Stimulated activated CD4-positive, alpha-beta T cell treated with anti-CD3 and anti-CD28 coated beads, Interleukin-4, amount 100 ng/mL, for 4 hours (primary cell): ENCODE data around the gene SNRNP35.
"Not testable (repeated sequence)": the region's sequence is repeated elsewhere in the genome, so short reads cannot be mapped to it uniquely, and the experiment has no call there.

Experiments used
- DNase-seq, 2 experiments: peaks; one replicate each; pipeline ENCODE4 v3.0.0-alpha.2; 2020

Gene SNRNP35

GRCh38 chr12:123449249-123449733 is 8.6 kb upstream of the SNRNP35 start:
- DNase-seq, result no peak

- DNase-seq, result no peak
Measured at GRCh38 chr12:123449856-123450255, 8.1 kb upstream of the SNRNP35 start.

- DNase-seq, result no peak
Measured at GRCh38 chr12:123450636-123451035, 7.3 kb upstream of the SNRNP35 start.

- not testable (repeated sequence) for DNase-seq
Measured at GRCh38 chr12:123452276-123452550, 5.7 kb upstream of the SNRNP35 start.

GRCh38 chr12:123453165-123453564 is 4.8 kb upstream of the SNRNP35 start:
- DNase-seq, result no peak

GRCh38 chr12:123463174-123463573 is 5.2 kb downstream of the SNRNP35 start:
- DNase-seq, result not testable (repeated sequence)

- no peak for DNase-seq
Measured at GRCh38 chr12:123465084-123465483, 7.1 kb downstream of the SNRNP35 start.

- DNase-seq, result no peak
Measured at GRCh38 chr12:123468786-123469185, 10.8 kb downstream of the SNRNP35 start.

- DNase-seq, result no peak
Measured at GRCh38 chr12:123469978-123470377, 12.0 kb downstream of the SNRNP35 start.

GRCh38 chr12:123471374-123472068 is 13.6 kb downstream of the SNRNP35 start:
- no peak for DNase-seq

- no peak for DNase-seq
Measured at GRCh38 chr12:123472438-123472849, 14.5 kb downstream of the SNRNP35 start.

- no peak for DNase-seq
Measured at GRCh38 chr12:123474485-123475245, 16.7 kb downstream of the SNRNP35 start.

- DNase-seq, result no peak
Measured at GRCh38 chr12:123475246-123475703, 17.3 kb downstream of the SNRNP35 start.

- DNase-seq, result no peak
Measured at GRCh38 chr12:123478069-123478468, 20.1 kb downstream of the SNRNP35 start.

GRCh38 chr12:123478762-123479161 is 20.8 kb downstream of the SNRNP35 start:
- DNase-seq, result no peak

- no peak for DNase-seq
Measured at GRCh38 chr12:123479442-123480180, 21.7 kb downstream of the SNRNP35 start.

- DNase-seq, result not testable (repeated sequence)
Measured at GRCh38 chr12:123481251-123481650, 23.3 kb downstream of the SNRNP35 start.

- DNase-seq, result no peak
Measured at GRCh38 chr12:123482876-123483275, 24.9 kb downstream of the SNRNP35 start.

- no peak for DNase-seq
Measured at GRCh38 chr12:123483602-123484248, 25.8 kb downstream of the SNRNP35 start.

GRCh38 chr12:123485756-123486155 is 27.8 kb downstream of the SNRNP35 start:
- DNase-seq, result no peak

- DNase-seq, result no peak
Measured at GRCh38 chr12:123487428-123487827, 29.5 kb downstream of the SNRNP35 start.

GRCh38 chr12:123488539-123489230 is 30.7 kb downstream of the SNRNP35 start:
- no peak for DNase-seq
